ENCODE measurements around the gene CTU2.

GRCh38 chr16:88758227-88758943 lies 52.1 kb downstream of the CTU2 start:
- no peak for TF ChIP-seq CTCF (optimal IDR thresholded peaks at IDR 0.05 in 1 of 3, IDR thresholded peaks at IDR 0.05 in 1 of 3, conservative IDR thresholded peaks at IDR 0.05 in 1 of 3; ENCODE audit: extremely low read depth in 1 of 3, insufficient read depth in 2 of 3, low read length in 3 of 3)
- TF ChIP-seq EZH2 (IDR thresholded peaks at IDR 0.05; ENCODE audit: low read length) = no peak

All from keratinocyte (primary cell).